ENCODE measurements around the gene C22orf15.

Gene C22orf15

GRCh38 chr22:23759566-23759965 is 3.2 kb upstream of the C22orf15 start:
- Mint-ChIP-seq H3K9me3 (no peaks in the 10 kb centered on the region), H3K4me3 (no peak overlapping the region), H3K27me3 (no peaks in the 10 kb centered on the region), H3K4me1 (peaks cover 28% of the 10 kb centered on the region), H3K27ac (no peak overlapping the region)
- ATAC-seq: no peak
- no peak for DNase-seq

GRCh38 chr22:23760056-23760455 is 2.7 kb upstream of the C22orf15 start:
- no peaks in the 10 kb centered on the region for H3K9me3 Mint-ChIP-seq
- no peak overlapping the region for H3K27ac Mint-ChIP-seq
- H3K27me3 Mint-ChIP-seq: no peaks in the 10 kb centered on the region
- peaks cover 33% of the 10 kb centered on the region for H3K4me1 Mint-ChIP-seq
- ATAC-seq: no peak
- H3K4me3 Mint-ChIP-seq: no peak overlapping the region
- DNase-seq: no peak

GRCh38 chr22:23763579-23763945 is 772 bp downstream of the C22orf15 start:
- Mint-ChIP-seq H3K27me3 (no peaks in the 10 kb centered on the region), H3K27ac (peak overlapping the region in 1 of 2 donors; percentile 84), H3K9me3 (no peaks in the 10 kb centered on the region), H3K4me3 (peak overlapping the region; percentile 72 to 84), H3K4me1 (peaks cover 53% of the 10 kb centered on the region)
- DNase-seq (peak; percentile 46 to 48), ATAC-seq (peak; percentile 36)

GRCh38 chr22:23763954-23764353 is 1.2 kb downstream of the C22orf15 start:
- ATAC-seq (no peak), DNase-seq (no peak)
- no peaks in the 10 kb centered on the region for H3K9me3 Mint-ChIP-seq
- H3K4me3 Mint-ChIP-seq: peak overlapping the region; percentile 72 to 84
- H3K4me1 Mint-ChIP-seq: peaks cover 56% of the 10 kb centered on the region
- H3K27me3 Mint-ChIP-seq: no peaks in the 10 kb centered on the region
- peak overlapping the region in 1 of 2 donors; percentile 84 for H3K27ac Mint-ChIP-seq

GRCh38 chr22:23764899-23765881 is 2.4 kb downstream of the C22orf15 start:
- Mint-ChIP-seq H3K27ac (peak overlapping the region; percentile 69 to 87), H3K9me3 (no peaks in the 10 kb centered on the region), H3K4me3 (peak overlapping the region; percentile 64 to 67), H3K27me3 (no peaks in the 10 kb centered on the region), H3K4me1 (peaks cover 65% of the 10 kb centered on the region)
- no peak for ATAC-seq
- DNase-seq: no peak

- no peak for DNase-seq
- peak; percentile 1 for ATAC-seq
- H3K27me3 Mint-ChIP-seq: no peaks in the 10 kb centered on the region
- H3K27ac Mint-ChIP-seq: peak overlapping the region in 1 of 2 donors; percentile 95
- H3K4me3 Mint-ChIP-seq: peak overlapping the region; percentile 88 to 95
- no peaks in the 10 kb centered on the region for H3K9me3 Mint-ChIP-seq
- H3K4me1 Mint-ChIP-seq: peaks cover 83% of the 10 kb centered on the region
Measured at GRCh38 chr22:23767303-23767672, 4.5 kb downstream of the C22orf15 start.

- Mint-ChIP-seq H3K4me3 (peak within 1 kb of the TSS; percentile 88 to 95), H3K27me3 (peaks cover 2% of the 10 kb centered on the region), H3K9me3 (no peaks in the 10 kb centered on the region), H3K4me1 (peaks cover 77% of the 10 kb centered on the region), H3K27ac (peak within 1 kb of the TSS; percentile 52 to 95)
- DNase-seq: peak; percentile 80
- peak; percentile 67 for ATAC-seq
Measured at GRCh38 chr22:23767673-23768548, 5.1 kb downstream of the C22orf15 start, which contains the start of gene CHCHD10. Gene CHCHD10, minus strand, starts transcription at chr22:23767972. Its CDS starts 98 bp downstream, at chr22:23767874.

- Mint-ChIP-seq H3K9me3 (no peaks in the 10 kb centered on the region), H3K4me1 (peaks cover 68% of the 10 kb centered on the region), H3K27me3 (peaks cover 7% of the 10 kb centered on the region), H3K27ac (no peak overlapping the region), H3K4me3 (no peak overlapping the region)
- no peak for DNase-seq
- no peak for ATAC-seq
Measured at GRCh38 chr22:23769321-23769965, 6.7 kb downstream of the C22orf15 start.

GRCh38 chr22:23772315-23772648 is 9.5 kb downstream of the C22orf15 start:
- Mint-ChIP-seq H3K4me1 (peaks cover 43% of the 10 kb centered on the region), H3K4me3 (peak overlapping the region; percentile 72 to 75), H3K27ac (no peak overlapping the region), H3K27me3 (peaks cover 7% of the 10 kb centered on the region), H3K9me3 (no peaks in the 10 kb centered on the region)
- no peak for ATAC-seq
- DNase-seq: no peak

- Mint-ChIP-seq H3K27me3 (peaks cover 7% of the 10 kb centered on the region), H3K27ac (peak within 1 kb of the TSS in 1 of 2 donors; percentile 20), H3K9me3 (no peaks in the 10 kb centered on the region), H3K4me1 (peaks cover 42% of the 10 kb centered on the region), H3K4me3 (peak within 1 kb of the TSS; percentile 72 to 75)
- ATAC-seq (peak; percentile 64), DNase-seq (peak; percentile 32 to 51)
Measured at GRCh38 chr22:23772649-23773473, 10.1 kb downstream of the C22orf15 start, which contains the start of gene MMP11. Gene MMP11, plus strand, starts transcription at chr22:23772849. Its CDS starts 22 bp downstream, at chr22:23772871.

- ATAC-seq (no peak), DNase-seq (no peak)
- Mint-ChIP-seq H3K9me3 (no peaks in the 10 kb centered on the region), H3K27me3 (peaks cover 7% of the 10 kb centered on the region), H3K4me1 (peaks cover 35% of the 10 kb centered on the region), H3K4me3 (peak overlapping the region; percentile 0 to 46), H3K27ac (no peak overlapping the region)
Measured at GRCh38 chr22:23773483-23774113, 10.8 kb downstream of the C22orf15 start.

- H3K4me3 Mint-ChIP-seq: no peak overlapping the region
- H3K9me3 Mint-ChIP-seq: no peaks in the 10 kb centered on the region
- H3K27ac Mint-ChIP-seq: no peak overlapping the region
- H3K27me3 Mint-ChIP-seq: peaks cover 7% of the 10 kb centered on the region
- ATAC-seq (no peak), DNase-seq (no peak)
- H3K4me1 Mint-ChIP-seq: peaks cover 29% of the 10 kb centered on the region
Measured at GRCh38 chr22:23774114-23774921, 11.5 kb downstream of the C22orf15 start.

GRCh38 chr22:23774922-23775436 is 12.2 kb downstream of the C22orf15 start:
- ATAC-seq (no peak), DNase-seq (no peak)
- no peak overlapping the region for H3K4me3 Mint-ChIP-seq
- H3K9me3 Mint-ChIP-seq: no peaks in the 10 kb centered on the region
- peaks cover 7% of the 10 kb centered on the region for H3K27me3 Mint-ChIP-seq
- H3K27ac Mint-ChIP-seq: peak overlapping the region in 1 of 2 donors; percentile 69
- peaks cover 24% of the 10 kb centered on the region for H3K4me1 Mint-ChIP-seq
